ENCODE results near the gene TMEM259. TPM values are rescaled to one million over a fixed set of nuclear protein-coding genes. Genes with fewer than 3 reads are reported as not detected.

Gene TMEM259
- total and polyA plus RNA-seq, 9 of the 15 experiments (the other 6 are each of a cell fraction or from before 2014, with no cell fraction given) = 0.52 to 231 (median 63.6) TPM

DNA sequence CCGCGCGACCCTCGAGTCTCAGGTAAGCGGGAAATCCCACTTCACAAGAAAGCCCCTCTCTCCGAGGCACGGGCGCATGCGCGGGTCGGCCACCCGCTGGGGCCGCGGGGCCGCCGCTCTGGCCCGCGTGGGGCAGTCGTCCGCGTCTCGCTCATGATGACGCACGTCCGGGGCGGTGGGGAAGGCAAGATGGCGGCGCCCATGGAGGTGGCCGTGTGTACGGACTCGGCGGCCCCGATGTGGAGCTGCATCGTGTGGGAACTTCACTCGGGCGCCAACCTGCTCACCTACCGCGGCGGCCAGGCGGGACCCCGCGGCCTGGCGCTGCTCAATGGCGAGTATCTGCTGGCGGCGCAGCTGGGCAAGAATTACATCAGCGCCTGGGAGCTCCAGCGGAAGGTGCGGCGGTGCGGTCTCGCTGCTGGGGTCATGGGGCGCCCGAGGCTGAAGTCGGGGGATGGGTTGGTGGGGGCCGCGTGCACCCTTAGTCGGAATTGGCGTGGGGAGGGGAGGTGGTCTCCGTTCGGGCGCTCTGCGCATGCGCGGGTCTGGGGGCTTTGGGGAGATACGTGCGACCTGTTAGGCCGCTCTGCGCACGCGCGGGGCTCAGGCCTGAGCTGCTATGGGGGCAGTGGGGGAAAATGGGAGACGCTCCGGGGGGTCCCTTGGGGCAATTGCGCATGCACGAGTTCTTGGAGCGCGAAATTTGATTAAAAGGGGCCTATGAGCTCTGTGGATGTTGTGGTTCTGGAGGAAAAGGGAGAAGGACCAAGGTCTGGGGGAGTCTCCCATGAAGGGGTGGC is 36.6 kb downstream of the TMEM259 start, which contains the start of gene WDR18 (continued):
- TF ChIP-seq, protein P1, sequence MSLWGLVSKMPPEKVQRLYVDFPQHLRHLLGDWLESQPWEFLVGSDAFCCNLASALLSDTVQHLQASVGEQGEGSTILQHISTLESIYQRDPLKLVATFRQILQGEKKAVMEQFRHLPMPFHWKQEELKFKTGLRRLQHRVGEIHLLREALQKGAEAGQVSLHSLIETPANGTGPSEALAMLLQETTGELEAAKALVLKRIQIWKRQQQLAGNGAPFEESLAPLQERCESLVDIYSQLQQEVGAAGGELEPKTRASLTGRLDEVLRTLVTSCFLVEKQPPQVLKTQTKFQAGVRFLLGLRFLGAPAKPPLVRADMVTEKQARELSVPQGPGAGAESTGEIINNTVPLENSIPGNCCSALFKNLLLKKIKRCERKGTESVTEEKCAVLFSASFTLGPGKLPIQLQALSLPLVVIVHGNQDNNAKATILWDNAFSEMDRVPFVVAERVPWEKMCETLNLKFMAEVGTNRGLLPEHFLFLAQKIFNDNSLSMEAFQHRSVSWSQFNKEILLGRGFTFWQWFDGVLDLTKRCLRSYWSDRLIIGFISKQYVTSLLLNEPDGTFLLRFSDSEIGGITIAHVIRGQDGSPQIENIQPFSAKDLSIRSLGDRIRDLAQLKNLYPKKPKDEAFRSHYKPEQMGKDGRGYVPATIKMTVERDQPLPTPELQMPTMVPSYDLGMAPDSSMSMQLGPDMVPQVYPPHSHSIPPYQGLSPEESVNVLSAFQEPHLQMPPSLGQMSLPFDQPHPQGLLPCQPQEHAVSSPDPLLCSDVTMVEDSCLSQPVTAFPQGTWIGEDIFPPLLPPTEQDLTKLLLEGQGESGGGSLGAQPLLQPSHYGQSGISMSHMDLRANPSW (CRISPR knock-in tag; IDR thresholded peaks at IDR 0.05) = no peak
- TF ChIP-seq NR1H2 (CRISPR knock-in tag; IDR thresholded peaks at IDR 0.05) = no peak; the same call in 1 of the 2 replicates
- TF ChIP-seq NCOR1 (IDR thresholded peaks at IDR 0.05) = no peak
- TF ChIP-seq ZNF444 (CRISPR knock-in tag; IDR thresholded peaks at IDR 0.05) = no peak
- TF ChIP-seq, protein P2, sequence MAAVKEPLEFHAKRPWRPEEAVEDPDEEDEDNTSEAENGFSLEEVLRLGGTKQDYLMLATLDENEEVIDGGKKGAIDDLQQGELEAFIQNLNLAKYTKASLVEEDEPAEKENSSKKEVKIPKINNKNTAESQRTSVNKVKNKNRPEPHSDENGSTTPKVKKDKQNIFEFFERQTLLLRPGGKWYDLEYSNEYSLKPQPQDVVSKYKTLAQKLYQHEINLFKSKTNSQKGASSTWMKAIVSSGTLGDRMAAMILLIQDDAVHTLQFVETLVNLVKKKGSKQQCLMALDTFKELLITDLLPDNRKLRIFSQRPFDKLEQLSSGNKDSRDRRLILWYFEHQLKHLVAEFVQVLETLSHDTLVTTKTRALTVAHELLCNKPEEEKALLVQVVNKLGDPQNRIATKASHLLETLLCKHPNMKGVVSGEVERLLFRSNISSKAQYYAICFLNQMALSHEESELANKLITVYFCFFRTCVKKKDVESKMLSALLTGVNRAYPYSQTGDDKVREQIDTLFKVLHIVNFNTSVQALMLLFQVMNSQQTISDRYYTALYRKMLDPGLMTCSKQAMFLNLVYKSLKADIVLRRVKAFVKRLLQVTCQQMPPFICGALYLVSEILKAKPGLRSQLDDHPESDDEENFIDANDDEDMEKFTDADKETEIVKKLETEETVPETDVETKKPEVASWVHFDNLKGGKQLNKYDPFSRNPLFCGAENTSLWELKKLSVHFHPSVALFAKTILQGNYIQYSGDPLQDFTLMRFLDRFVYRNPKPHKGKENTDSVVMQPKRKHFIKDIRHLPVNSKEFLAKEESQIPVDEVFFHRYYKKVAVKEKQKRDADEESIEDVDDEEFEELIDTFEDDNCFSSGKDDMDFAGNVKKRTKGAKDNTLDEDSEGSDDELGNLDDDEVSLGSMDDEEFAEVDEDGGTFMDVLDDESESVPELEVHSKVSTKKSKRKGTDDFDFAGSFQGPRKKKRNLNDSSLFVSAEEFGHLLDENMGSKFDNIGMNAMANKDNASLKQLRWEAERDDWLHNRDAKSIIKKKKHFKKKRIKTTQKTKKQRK (IDR thresholded peaks at IDR 0.05; ENCODE audit: borderline replicate concordance, low read depth, low read length) = no peak
- TF ChIP-seq ZNF311 (CRISPR knock-in tag; IDR thresholded peaks at IDR 0.05) = no peak
- TF ChIP-seq ZC3H11A (IDR thresholded peaks at IDR 0.05; ENCODE audit: low read depth, low read length) = no peak
- TF ChIP-seq, protein P3, sequence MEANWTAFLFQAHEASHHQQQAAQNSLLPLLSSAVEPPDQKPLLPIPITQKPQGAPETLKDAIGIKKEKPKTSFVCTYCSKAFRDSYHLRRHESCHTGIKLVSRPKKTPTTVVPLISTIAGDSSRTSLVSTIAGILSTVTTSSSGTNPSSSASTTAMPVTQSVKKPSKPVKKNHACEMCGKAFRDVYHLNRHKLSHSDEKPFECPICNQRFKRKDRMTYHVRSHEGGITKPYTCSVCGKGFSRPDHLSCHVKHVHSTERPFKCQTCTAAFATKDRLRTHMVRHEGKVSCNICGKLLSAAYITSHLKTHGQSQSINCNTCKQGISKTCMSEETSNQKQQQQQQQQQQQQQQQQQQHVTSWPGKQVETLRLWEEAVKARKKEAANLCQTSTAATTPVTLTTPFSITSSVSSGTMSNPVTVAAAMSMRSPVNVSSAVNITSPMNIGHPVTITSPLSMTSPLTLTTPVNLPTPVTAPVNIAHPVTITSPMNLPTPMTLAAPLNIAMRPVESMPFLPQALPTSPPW (CRISPR knock-in tag; IDR thresholded peaks at IDR 0.05) = peak; percentile 78
- no peak for TF ChIP-seq SIRT6 (IDR thresholded peaks at IDR 0.05; ENCODE audit: low read depth, low read length)
- TF ChIP-seq, protein P4, sequence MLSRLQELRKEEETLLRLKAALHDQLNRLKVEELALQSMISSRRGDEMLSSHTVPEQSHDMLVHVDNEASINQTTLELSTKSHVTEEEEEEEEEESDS (CRISPR knock-in tag; IDR thresholded peaks at IDR 0.05) = no peak
- TF ChIP-seq ZNF175 (CRISPR knock-in tag; IDR thresholded peaks at IDR 0.05; ENCODE audit: low read depth) = no peak
- peak; percentile 74 for TF ChIP-seq KAT2B (IDR thresholded peaks at IDR 0.05; ENCODE audit: low read depth, low read length)
- no peak for TF ChIP-seq CBX2 (IDR thresholded peaks at IDR 0.05; ENCODE audit: insufficient read depth, low read length, poor library complexity, severe bottlenecking)
- TF ChIP-seq, protein P5, sequence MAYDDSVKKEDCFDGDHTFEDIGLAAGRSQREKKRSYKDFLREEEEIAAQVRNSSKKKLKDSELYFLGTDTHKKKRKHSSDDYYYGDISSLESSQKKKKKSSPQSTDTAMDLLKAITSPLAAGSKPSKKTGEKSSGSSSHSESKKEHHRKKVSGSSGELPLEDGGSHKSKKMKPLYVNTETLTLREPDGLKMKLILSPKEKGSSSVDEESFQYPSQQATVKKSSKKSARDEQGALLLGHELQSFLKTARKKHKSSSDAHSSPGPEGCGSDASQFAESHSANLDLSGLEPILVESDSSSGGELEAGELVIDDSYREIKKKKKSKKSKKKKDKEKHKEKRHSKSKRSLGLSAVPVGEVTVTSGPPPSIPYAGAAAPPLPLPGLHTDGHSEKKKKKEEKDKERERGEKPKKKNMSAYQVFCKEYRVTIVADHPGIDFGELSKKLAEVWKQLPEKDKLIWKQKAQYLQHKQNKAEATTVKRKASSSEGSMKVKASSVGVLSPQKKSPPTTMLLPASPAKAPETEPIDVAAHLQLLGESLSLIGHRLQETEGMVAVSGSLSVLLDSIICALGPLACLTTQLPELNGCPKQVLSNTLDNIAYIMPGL (CRISPR knock-in tag; IDR thresholded peaks at IDR 0.05) = no peak
- no peak for TF ChIP-seq MTA2 (IDR thresholded peaks at IDR 0.05; ENCODE audit: low read depth)
- TF ChIP-seq ZNF324 (CRISPR knock-in tag; IDR thresholded peaks at IDR 0.05) = no peak
- no peak for TF ChIP-seq NR3C1 (CRISPR knock-in tag; IDR thresholded peaks at IDR 0.05)
- no peak for TF ChIP-seq PYGO2 (tag; IDR thresholded peaks at IDR 0.05)
